AG09319 (cell line): Measurements from ENCODE around the gene CRISPLD2.

Experiments
- DNase-seq: peaks from one replicate; pipeline ENCODE4 v3.0.0-alpha.2; 2010; ENCODE audit warnings: low read depth; ENCODE audit errors: extremely low read depth
- CTCF ChIP-seq: IDR thresholded peaks from 2 replicates; pipeline ENCODE4 v1.5.1; 2011; ENCODE audit warnings: low read depth, mild to moderate bottlenecking, inconsistent platforms, low read length, moderate library complexity

CRISPLD2 gene

GRCh38 chr16:84823484-84823883, 3.7 kb downstream of the CRISPLD2 start:
- no peak for DNase-seq
- no peak for TF ChIP-seq CTCF

GRCh38 chr16:84823926-84824325, 4.1 kb downstream of the CRISPLD2 start:
- no peak for DNase-seq
- TF ChIP-seq CTCF = no peak

- no peak for TF ChIP-seq CTCF
- no peak for DNase-seq
Measured at GRCh38 chr16:84825896-84826557, 6.2 kb downstream of the CRISPLD2 start.

- DNase-seq = no peak
- TF ChIP-seq CTCF = no peak
Measured at GRCh38 chr16:84826558-84826941, 6.8 kb downstream of the CRISPLD2 start.

- no peak for TF ChIP-seq CTCF
- DNase-seq = no peak
Measured at GRCh38 chr16:84827131-84827574, 7.4 kb downstream of the CRISPLD2 start.

- no peak for TF ChIP-seq CTCF
- no peak for DNase-seq
Measured at GRCh38 chr16:84827897-84828296, 8.1 kb downstream of the CRISPLD2 start.

- no peak for DNase-seq
- TF ChIP-seq CTCF = no peak
Measured at GRCh38 chr16:84828322-84828721, 8.5 kb downstream of the CRISPLD2 start.
